Panc1 (cell line): ENCODE measurements around the gene SSR1. TPM values are rescaled to one million over a fixed set of nuclear protein-coding genes. Genes with fewer than 3 reads are reported as not detected.

Source experiments
- ATAC-seq: fragments of 200-7000 bp; cut with Tn5 transposase; 2 replicates; pipeline ENCODE4 v1.9.1; 2020; ENCODE audit warnings: mild to moderate bottlenecking, moderate library complexity
- BruUV-seq: library from RNA; stranded (reverse); fragments of 400-500 nt; replicated peaks from 2 replicates; lab custom pipeline; 2021; lab: Mats Ljungman, UMichigan
- CTCF ChIA-PET: fragments of 300-600 bp; sonication (Branson Sonifier 250); formaldehyde crosslinking; loops from one replicate; lab custom pipeline; 2022; ENCODE audit warnings: antibody characterized with exemption; lab: Charles Lee
- POLR2A ChIA-PET: fragments of 300-600 bp; sonication (Branson Sonifier 250); formaldehyde crosslinking; loops from one replicate; lab custom pipeline; 2022; ENCODE audit warnings: antibody characterized with exemption; lab: Charles Lee
- DNase-seq: peaks from one replicate; pipeline ENCODE4 v3.0.0-alpha.2; 2010; ENCODE audit warnings: low read depth, low spot score
- H3K27ac ChIP-seq: 2 replicates; pipeline ENCODE4 v1.5.1; 2011; ENCODE audit warnings: mild to moderate bottlenecking, low read length, inconsistent platforms
- H3K27me3 ChIP-seq: fragments of 200-500 bp; sonication (Bioruptor generic); 2 replicates; pipeline ENCODE4 v1.6.0; 2014; ENCODE audit warnings: low read length, inconsistent platforms; ENCODE audit not compliant: control insufficient read depth, insufficient read depth
- H3K36me3 ChIP-seq: fragments of 200-500 bp; sonication (Bioruptor generic); 2 replicates; pipeline ENCODE4 v1.5.1; 2014; ENCODE audit warnings: inconsistent platforms, mild to moderate bottlenecking, low read length, moderate library complexity; ENCODE audit not compliant: control insufficient read depth, insufficient read depth
- H3K4me1 ChIP-seq: 2 replicates; pipeline ENCODE4 v1.5.1; 2011; ENCODE audit warnings: inconsistent platforms, mild to moderate bottlenecking, low read length, moderate library complexity; ENCODE audit not compliant: control insufficient read depth, insufficient read depth
- H3K4me3 ChIP-seq, 2 experiments: 2 replicates each; pipeline ENCODE4 v1.5.1; 2011 to 2012; ENCODE audit warnings: low read depth in 2 of 2, low read length in 2 of 2, mild to moderate bottlenecking in 2 of 2, inconsistent platforms in 1 of 2, moderate library complexity in 1 of 2
- H3K9me3 ChIP-seq: fragments of 200-500 bp; sonication (Bioruptor generic); 2 replicates; pipeline ENCODE4 v1.5.1; 2014; ENCODE audit warnings: low read depth, mild to moderate bottlenecking, inconsistent platforms, low read length, moderate library complexity; ENCODE audit not compliant: control insufficient read depth, insufficient read depth
- POLR2AphosphoS5 ChIP-seq: IDR thresholded peaks from 2 replicates; pipeline ENCODE4 v1.6.1; 2012; ENCODE audit warnings: mild to moderate bottlenecking, low read depth, low read length, moderate library complexity
- SIN3A ChIP-seq: IDR thresholded peaks from 2 replicates; pipeline ENCODE4 v1.6.1; 2012; ENCODE audit warnings: low read depth, mild to moderate bottlenecking, low read length, moderate library complexity, borderline replicate concordance; ENCODE audit not compliant: insufficient read depth
- TCF7L2 ChIP-seq: IDR thresholded peaks from 2 replicates; pipeline ENCODE4 v1.6.1; 2011; ENCODE audit warnings: mild to moderate bottlenecking, low read depth, low read length, inconsistent platforms
- in situ Hi-C: cut with HindIII; loops from 2 replicates; pipeline ENCODE4 v1.10.0; 2016; ENCODE audit warnings: low sequenced_read_pairs, low pct_unique_long_range_greater_than_20kb
- intact Hi-C: fragments of 100-400 bp; cut with micrococcal nuclease; formaldehyde crosslinking; loops from one replicate; pipeline ENCODE4 v1.10.0; 2022; ENCODE audit not compliant: unreplicated experiment
- total RNA-seq: library from RNA; stranded (reverse); gene quantifications from one replicate; pipeline ENCODE4 v1.2.1, GENCODE V29; 2021; ENCODE audit not compliant: unreplicated experiment
- TF ChIP-seq, protein P1 (sequence below), 2 experiments: IDR thresholded peaks; 2 replicates each; pipeline ENCODE4 v1.6.1; 2011 to 2012; ENCODE audit warnings: low read depth in 2 of 2, control low read depth in 1 of 2, low read length in 1 of 2, mild to moderate bottlenecking in 1 of 2, moderate library complexity in 1 of 2; ENCODE audit not compliant: insufficient read depth in 1 of 2
- TF ChIP-seq, protein P2 (sequence below): fragments of 450-650 bp; IDR thresholded peaks from 2 replicates; pipeline ENCODE4 v1.5.1; 2017; ENCODE audit warnings: mild to moderate bottlenecking

The SSR1 gene
- total RNA-seq, 1 experiment from 2014 or later: 119 TPM

DNA sequence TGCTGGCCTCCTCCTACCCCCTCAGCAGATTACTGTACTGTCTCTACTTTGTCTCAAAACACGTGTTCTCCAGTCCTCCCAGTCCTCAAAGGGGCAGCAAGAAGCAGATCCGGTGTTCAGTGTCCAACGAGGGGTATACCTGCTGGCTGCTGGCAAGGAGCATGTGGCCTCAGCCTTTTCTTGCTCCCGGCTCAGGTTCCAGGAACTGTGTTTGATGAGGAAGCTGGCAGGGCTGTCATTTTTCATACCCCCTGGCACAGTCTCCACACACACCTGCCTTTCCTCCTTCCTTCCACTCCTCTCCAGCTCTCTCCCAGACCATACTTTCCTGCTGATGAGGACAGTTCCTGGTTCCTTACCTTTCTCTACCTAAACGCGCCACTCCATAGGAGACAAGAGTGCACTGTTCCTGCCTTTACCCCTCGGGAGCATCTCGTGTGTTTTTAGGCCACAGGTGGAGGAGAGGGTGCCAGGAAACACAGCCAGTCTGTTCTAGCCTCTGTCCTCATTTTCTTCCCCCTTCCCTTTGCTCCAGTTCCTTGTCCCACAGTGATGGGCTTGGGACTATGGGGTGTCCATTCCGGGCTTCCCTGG is 77.2 kb downstream of the SSR1 start:
- POLR2A ChIA-PET: no interaction called here
- peaks cover 7% of the 10 kb centered on the region; the same call in 1 of the 2 replicates for H3K36me3 ChIP-seq
- H3K27me3 ChIP-seq: no peaks in the 10 kb centered on the region
- H3K27ac ChIP-seq: no peak overlapping the region
- DNase-seq: no peak
- no peak for ATAC-seq
- intact Hi-C loops (loop anchor here (5.0 kb wide), 1 partner anchor 679 kb away; no protein-coding TSS in a partner anchor), in situ Hi-C loops (no loop called here)
- no peaks in the 10 kb centered on the region for H3K4me1 ChIP-seq
- no peak overlapping the region for H3K4me3 ChIP-seq
- no TSS peak for BruUV-seq
- CTCF ChIA-PET: interaction anchor here (0.5 kb wide), 1 partner anchor 1270 kb away, joined by 3 read pairs; no protein-coding TSS in a partner anchor
- no peak for TF ChIP-seq TCF7L2
- TF ChIP-seq, protein P1, sequence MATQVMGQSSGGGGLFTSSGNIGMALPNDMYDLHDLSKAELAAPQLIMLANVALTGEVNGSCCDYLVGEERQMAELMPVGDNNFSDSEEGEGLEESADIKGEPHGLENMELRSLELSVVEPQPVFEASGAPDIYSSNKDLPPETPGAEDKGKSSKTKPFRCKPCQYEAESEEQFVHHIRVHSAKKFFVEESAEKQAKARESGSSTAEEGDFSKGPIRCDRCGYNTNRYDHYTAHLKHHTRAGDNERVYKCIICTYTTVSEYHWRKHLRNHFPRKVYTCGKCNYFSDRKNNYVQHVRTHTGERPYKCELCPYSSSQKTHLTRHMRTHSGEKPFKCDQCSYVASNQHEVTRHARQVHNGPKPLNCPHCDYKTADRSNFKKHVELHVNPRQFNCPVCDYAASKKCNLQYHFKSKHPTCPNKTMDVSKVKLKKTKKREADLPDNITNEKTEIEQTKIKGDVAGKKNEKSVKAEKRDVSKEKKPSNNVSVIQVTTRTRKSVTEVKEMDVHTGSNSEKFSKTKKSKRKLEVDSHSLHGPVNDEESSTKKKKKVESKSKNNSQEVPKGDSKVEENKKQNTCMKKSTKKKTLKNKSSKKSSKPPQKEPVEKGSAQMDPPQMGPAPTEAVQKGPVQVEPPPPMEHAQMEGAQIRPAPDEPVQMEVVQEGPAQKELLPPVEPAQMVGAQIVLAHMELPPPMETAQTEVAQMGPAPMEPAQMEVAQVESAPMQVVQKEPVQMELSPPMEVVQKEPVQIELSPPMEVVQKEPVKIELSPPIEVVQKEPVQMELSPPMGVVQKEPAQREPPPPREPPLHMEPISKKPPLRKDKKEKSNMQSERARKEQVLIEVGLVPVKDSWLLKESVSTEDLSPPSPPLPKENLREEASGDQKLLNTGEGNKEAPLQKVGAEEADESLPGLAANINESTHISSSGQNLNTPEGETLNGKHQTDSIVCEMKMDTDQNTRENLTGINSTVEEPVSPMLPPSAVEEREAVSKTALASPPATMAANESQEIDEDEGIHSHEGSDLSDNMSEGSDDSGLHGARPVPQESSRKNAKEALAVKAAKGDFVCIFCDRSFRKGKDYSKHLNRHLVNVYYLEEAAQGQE (IDR thresholded peaks at IDR 0.05; ENCODE audit: insufficient read depth in 1 of 2, low read depth in 2 of 2, low read length in 1 of 2): no peak
- no peaks in the 10 kb centered on the region for H3K9me3 ChIP-seq

DNA sequence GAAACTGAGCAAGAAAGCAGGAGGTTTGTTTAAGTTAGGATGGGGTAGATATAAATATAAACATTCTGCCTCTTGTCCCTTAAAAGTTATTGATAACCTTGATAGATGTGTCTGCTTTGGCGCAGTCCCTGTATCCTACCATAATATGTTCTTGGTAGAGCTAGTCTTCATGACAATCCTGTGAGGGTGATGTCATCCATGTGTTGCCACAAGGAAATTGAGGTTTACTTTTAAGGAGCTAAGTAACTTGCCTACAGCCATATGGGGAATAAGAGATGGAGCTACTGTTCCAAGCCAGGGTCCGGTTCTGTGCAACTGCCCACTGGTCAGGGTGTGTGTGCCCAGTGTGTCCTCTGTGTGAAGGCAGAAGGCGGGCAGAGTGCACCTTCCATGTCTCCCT is 78.5 kb downstream of the SSR1 start:
- ChIA-PET POLR2A (no interaction called here), CTCF (no interaction called here)
- in situ Hi-C loops (no loop called here), intact Hi-C loops (no loop called here)
- no peak for DNase-seq
- no peak for ATAC-seq
- Histone ChIP-seq H3K4me3 (no peak overlapping the region), H3K27ac (no peak overlapping the region), H3K36me3 (peaks cover 7% of the 10 kb centered on the region; the same call in 1 of the 2 replicates), H3K9me3 (no peaks in the 10 kb centered on the region), H3K27me3 (no peaks in the 10 kb centered on the region), H3K4me1 (no peaks in the 10 kb centered on the region)
- TF ChIP-seq, protein P1 (IDR thresholded peaks at IDR 0.05; ENCODE audit: insufficient read depth in 1 of 2, low read depth in 2 of 2, low read length in 1 of 2): no peak
- TF ChIP-seq POLR2AphosphoS5 (no peak), TCF7L2 (no peak), SIN3A (no peak)
- TF ChIP-seq, protein P2, sequence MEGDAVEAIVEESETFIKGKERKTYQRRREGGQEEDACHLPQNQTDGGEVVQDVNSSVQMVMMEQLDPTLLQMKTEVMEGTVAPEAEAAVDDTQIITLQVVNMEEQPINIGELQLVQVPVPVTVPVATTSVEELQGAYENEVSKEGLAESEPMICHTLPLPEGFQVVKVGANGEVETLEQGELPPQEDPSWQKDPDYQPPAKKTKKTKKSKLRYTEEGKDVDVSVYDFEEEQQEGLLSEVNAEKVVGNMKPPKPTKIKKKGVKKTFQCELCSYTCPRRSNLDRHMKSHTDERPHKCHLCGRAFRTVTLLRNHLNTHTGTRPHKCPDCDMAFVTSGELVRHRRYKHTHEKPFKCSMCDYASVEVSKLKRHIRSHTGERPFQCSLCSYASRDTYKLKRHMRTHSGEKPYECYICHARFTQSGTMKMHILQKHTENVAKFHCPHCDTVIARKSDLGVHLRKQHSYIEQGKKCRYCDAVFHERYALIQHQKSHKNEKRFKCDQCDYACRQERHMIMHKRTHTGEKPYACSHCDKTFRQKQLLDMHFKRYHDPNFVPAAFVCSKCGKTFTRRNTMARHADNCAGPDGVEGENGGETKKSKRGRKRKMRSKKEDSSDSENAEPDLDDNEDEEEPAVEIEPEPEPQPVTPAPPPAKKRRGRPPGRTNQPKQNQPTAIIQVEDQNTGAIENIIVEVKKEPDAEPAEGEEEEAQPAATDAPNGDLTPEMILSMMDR: no peak
- BruUV-seq: no TSS peak
